ENCODE data around the gene ESPNL.

- TF ChIP-seq CTCF (IDR thresholded peaks at IDR 0.05), result no peak
- no peak for TF ChIP-seq SP1 (CRISPR knock-in tag; conservative IDR thresholded peaks at IDR 0.05)
These were observed 66.5 kb downstream of the ESPNL start for GRCh38 chr2:238166391-238167343.

Data from WTC11 (cell line).